Amniotic epithelial cell (primary cell): ENCODE results near the gene FAT1.

ENCODE experiments used
- DNase-seq: peaks from one replicate; pipeline ENCODE4 v3.0.0-alpha.2; 2010; ENCODE audit warnings: low read depth

FAT1 gene

DNA sequence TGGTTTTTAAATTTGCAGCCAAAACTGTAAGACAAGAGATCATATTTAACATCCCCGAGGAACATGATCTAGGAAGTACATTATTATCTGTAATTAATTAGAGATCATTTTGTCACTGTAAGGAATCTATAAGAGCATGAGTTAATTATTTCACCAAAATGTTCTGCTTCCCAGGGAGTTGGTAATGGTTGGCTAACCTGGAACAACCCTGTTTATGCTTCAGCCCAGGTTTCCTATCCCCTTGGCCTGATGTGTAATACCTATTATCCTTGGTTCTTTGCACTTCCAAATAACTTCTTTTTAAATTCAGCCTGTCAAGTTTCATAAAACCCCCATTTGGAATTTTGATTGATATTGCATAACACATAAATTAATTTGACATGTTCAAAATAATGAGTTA is 161.9 kb downstream of the FAT1 start:
- no peak for DNase-seq

DNA sequence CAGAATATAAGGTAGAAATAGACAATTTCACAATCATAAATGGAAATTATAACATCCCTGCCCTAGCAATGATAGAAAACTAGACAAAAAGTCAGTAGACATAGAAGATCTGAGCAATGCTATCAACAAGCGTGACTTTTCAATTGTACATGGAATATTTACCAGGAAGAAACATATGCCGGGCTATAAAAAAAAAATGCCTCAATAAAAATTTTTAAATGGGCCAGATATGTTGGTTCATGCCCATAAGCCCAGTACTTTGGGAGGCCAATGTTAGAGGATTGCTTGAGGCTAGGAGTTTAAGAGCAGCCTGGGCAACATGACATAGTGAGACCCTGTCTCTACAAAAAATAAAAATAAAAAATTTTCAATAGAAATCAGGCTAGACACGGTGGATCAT is 163.0 kb downstream of the FAT1 start:
- no peak for DNase-seq

DNA sequence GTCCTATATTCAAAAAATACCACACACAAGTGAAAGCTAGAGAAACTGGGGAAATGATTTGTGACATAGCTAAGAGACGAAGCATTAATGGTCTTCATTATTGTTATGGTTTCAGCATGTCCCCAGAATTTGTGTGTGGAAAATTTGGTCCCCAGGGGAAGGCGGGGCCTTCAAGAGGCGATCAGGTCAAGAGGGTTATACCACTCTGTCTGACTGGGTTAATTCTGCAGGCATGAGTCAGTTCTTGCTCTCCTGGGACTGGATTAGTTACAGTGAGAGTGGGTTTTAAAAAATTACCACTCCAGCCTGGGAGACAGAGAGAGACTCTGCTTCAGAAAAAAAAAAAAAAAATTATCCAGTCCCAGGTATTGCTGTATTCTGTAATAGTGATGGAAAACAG is 166.2 kb downstream of the FAT1 start:
- DNase-seq = peak; percentile 5

DNA sequence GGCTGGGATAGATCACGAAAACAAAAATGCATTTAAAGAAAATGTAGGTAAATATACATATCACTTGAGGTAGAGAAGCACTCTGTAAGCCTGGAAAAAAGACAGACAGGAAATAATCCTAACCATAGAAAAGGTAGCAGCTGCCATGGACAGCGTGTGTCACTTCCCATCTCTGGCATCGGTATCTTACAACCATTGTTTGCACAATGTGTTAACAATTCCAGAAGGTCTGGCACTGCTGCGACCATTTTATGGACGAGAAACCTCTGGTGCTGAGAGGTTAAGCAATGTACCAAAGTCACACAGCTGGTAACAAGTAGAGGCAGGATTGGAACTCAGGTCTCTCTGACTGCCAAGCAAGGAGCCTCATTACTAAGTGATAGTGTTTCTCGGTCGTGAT is 166.6 kb downstream of the FAT1 start:
- no peak for DNase-seq

DNA sequence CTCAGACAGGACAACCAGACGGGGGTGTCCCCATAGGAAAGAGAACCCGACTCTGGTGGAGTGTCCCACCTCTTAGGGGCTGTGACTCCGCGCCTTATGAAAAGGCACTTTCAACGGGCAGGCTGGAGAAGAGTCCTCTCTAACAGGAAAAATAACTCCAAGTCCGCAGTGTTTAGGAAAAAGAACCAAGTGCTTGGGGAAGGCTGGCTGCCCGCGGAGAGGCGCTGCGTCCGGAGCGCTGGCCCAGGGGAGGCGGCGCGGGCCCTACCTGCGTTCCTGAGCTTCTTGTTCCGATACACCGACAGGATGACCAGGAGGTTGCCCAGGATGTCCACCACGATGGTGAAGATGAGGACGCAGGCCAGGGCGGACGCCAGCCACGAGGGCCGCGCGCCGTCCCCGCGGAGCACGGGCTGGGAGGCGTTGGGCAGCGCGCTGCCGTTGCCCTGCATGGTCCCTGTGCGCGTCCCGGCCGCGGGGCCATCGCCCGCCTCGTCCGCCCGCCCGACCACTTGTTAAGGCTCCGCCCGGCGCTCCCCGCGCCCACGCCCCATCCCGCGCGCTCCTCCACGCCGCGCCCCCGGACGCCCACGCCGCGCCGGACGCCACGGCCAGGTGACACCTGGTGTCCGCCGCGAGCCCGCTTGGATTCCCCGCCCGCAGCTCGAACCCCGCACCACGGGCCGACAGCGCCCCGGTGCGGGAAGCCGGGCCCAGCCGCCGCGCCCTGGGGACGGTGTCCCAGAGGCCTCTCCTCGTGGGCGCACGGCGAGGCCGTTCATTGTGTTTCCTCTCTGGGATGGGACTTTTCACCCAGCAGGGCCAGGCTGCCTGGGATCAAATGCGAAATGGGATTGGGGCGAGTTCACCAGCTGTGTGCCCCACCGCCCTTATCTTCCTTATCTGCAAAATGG is 168.5 kb downstream of the FAT1 start, which contains the start of gene MTNR1A:
Gene MTNR1A (minus strand): TSS at position 654 of the 914 bp plus-strand sequence. CDS start 202 bp downstream, at position 452.
- no peak for DNase-seq

DNA sequence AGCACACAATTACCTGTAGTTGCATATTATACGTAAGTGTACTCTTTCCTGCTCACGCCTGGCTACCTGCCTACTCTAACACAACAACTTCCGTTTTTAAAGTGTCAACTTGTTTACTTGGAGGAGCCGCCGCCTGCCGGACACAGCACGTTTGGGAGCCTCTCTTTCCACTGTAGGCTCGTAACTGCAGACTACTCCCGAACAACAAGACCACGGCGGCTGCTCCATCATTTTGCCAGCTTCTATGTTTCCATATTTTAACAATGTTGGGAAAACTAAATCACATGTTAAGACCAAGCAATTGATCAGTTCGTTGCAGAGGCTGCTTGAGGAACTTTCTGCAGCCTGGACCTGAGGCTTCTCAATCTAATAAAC is 169.1 kb downstream of the FAT1 start:
- peak; percentile 8 for DNase-seq

DNA sequence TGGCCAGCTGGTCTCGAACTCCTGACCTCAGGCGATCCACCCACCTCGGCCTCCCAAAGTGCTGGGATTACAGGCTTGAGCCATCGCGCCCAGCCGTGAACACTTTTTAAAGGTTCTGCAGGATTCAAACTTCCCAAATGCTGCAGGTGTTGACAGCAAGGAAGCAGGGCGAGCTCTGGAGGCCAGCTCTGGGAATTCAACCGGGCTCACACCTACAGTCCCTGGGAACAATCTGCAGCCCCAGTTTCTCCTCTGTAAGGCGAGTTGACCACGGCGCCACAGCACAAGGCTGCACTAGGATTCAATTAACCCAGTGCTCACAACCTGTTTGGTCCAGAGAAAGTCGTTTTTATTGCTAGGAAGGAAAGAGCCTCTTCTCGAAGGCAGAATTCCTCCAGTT is 169.9 kb downstream of the FAT1 start:
- DNase-seq = no peak

DNA sequence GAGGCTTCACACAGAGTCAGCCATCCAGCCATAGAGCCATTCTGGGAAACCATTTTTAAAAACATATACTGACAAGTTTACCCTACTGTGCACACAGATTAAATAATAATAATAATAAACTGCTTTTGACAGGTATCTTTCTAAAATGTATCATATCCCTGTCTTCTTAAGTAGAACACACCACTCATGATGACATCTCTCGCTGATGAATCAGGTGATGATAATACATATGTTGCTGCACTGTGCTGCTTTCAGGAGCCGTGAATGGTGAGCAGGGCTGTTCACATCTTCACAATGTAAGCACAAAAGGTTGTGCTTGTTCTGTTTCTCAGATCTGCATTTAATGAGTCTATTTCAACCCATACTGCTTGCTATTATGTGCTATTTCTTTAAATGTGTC is 171.8 kb downstream of the FAT1 start:
- no peak for DNase-seq

DNA sequence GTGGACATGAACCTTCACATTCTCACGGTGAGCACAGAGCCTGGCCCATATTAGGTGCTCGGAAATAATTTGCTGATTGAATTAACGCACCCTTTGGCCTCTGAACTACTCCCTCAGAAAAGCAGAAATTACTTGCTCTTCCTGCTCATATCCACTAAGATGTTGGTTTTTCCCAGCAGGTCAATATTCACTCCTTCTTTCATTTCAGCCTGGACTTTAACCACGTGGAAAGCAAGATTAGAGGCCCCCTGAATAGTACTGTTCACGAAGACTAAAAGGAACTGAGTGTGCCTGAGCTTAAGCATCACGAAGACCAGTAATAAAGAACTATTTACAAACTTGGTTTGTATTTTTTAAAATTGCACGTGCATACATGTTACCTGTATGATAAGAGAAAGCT is 178.2 kb downstream of the FAT1 start:
- no peak for DNase-seq

DNA sequence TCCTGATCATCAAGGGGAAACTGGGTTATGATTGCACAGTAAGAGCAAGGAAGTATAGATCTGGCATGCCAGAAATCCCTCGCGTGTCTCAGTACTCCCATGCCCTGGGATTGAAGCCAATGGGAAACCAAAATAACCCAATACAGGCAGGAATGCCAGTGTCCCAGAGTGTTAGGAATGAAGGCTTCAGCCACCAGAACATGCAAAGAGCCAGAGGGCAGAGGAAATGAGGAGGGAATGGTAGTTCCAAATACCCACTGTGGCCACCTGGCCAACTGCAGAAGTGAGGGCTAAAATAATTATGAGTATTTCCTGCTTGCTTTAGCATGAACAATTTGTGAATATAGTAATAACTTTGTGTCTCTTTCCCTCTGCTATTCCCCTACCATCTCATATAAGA is 180.4 kb downstream of the FAT1 start:
- no peak for DNase-seq

DNA sequence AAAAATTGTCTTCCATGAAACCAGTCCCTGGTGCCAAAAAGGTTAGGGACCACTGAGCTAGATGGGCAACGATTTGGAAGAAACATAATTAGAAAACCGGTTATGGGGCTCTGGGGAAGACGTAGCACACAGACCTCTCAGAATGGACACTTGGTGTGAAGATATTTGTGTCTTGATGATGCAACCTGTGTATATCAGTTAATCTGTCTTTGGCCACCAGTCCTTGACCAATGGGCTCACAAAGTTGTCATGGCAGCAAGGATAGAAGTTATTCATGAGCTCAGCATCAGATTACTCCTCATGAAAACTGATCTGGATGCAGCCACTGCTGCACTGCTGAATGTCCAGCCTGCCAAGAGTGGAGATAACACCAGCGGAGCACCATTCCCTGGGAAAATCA is 181.9 kb downstream of the FAT1 start:
- DNase-seq = no peak

DNA sequence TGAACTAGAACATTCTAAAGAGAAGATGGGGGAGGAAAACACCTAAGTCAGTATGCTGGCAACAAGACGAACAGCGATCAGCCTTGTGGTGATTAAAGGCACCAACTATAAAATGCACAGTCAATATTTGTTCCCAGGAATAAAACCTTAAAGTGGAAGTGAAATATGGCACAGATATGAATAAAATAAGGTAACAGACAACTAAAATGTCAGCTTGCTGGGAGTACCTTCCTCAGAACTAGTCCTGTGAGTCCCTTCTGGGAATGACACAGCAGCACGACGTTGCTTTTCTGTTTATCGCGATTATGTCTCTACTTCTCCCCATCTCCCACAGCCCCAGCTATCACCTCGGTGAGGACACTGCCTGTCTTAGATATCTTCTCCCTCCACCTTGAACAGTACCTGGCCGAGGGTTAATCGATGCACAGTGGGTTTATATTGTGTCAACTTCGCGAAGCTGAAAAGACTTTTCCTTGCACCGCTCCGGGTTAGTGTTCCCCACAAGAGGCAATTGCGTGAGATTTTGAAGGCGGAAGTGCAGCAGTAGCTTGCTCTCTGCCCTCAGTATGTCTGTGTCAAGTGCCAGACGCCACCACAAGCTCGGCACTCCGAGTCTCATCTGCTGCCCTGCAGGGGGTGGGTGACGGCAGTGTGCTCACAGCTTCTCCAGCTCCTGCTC is 185.7 kb downstream of the FAT1 start:
- DNase-seq = no peak
